ENCODE results near the gene ABCA7.

Gene ABCA7

DNA sequence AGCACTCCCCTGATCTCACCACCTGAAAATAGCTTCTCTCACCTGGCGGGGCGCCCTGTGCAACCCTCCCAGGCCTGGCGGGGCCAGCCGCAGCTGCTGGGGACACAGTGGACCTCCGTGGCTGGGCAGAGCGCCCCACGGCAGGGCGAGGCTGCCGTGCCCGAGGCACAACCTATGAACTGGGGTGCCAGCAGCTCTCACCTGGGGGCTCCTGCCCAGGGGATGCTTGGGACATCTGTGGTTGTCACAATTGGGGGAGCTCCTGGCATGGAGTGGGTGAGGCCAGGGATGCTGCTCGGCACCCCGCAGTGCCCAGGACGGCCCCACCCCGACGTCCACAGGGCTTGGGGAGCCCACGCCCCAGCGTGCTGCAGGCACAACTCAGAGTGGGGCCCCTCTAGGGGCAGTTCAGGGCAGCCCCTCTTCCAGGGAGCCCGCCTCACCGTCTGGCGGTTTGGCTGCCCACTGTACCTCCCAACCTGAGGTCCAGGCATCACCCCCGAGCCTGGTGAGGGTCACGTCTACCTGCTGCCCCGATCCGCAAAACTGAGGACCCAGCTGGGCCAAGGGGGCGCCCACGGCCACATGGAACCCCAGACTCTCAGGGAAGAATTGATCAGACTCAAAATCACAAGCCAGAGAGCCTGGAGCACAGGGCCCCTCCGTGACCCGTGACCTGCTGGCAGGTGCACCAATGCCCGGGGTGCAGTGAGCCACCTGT is 24.7 kb upstream of the ABCA7 start:
- Histone ChIP-seq H3K4me2 (ENCODE audit: low read length) (no peak overlapping the region), H3K79me2 (ENCODE audit: control insufficient read depth, low read length) (peaks cover 75% of the 10 kb centered on the region), H3K4me3 (ENCODE audit: low read length) (no peak overlapping the region), H3K36me3 (ENCODE audit: control insufficient read depth, low read length) (peaks cover 93% of the 10 kb centered on the region), H4K20me1 (ENCODE audit: control insufficient read depth, insufficient read depth, low read depth, low read length) (peaks cover 40% of the 10 kb centered on the region), H3F3A (ENCODE audit: control insufficient read depth, insufficient read depth) (no peaks in the 10 kb centered on the region), H3K4me1 (ENCODE audit: control insufficient read depth, low read length) (peaks cover 31% of the 10 kb centered on the region), H3K9me3 (ENCODE audit: control insufficient read depth, insufficient read depth, low read length) (no peaks in the 10 kb centered on the region), H3K9me2 (replicated peaks; ENCODE audit: control insufficient read depth, low read length) (no peaks in the 10 kb centered on the region), H3K27ac (ENCODE audit: low read depth, low read length) (no peak overlapping the region), H3K27me3 (ENCODE audit: control insufficient read depth, low read length) (no peaks in the 10 kb centered on the region)
- no peak for TF ChIP-seq EZH2phosphoT487 (IDR thresholded peaks at IDR 0.05; ENCODE audit: borderline replicate concordance, low read length)
- TF ChIP-seq, protein P1, sequence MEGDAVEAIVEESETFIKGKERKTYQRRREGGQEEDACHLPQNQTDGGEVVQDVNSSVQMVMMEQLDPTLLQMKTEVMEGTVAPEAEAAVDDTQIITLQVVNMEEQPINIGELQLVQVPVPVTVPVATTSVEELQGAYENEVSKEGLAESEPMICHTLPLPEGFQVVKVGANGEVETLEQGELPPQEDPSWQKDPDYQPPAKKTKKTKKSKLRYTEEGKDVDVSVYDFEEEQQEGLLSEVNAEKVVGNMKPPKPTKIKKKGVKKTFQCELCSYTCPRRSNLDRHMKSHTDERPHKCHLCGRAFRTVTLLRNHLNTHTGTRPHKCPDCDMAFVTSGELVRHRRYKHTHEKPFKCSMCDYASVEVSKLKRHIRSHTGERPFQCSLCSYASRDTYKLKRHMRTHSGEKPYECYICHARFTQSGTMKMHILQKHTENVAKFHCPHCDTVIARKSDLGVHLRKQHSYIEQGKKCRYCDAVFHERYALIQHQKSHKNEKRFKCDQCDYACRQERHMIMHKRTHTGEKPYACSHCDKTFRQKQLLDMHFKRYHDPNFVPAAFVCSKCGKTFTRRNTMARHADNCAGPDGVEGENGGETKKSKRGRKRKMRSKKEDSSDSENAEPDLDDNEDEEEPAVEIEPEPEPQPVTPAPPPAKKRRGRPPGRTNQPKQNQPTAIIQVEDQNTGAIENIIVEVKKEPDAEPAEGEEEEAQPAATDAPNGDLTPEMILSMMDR (IDR thresholded peaks at IDR 0.05; ENCODE audit: low read depth, low read length, poor library complexity, severe bottlenecking) = no peak

DNA sequence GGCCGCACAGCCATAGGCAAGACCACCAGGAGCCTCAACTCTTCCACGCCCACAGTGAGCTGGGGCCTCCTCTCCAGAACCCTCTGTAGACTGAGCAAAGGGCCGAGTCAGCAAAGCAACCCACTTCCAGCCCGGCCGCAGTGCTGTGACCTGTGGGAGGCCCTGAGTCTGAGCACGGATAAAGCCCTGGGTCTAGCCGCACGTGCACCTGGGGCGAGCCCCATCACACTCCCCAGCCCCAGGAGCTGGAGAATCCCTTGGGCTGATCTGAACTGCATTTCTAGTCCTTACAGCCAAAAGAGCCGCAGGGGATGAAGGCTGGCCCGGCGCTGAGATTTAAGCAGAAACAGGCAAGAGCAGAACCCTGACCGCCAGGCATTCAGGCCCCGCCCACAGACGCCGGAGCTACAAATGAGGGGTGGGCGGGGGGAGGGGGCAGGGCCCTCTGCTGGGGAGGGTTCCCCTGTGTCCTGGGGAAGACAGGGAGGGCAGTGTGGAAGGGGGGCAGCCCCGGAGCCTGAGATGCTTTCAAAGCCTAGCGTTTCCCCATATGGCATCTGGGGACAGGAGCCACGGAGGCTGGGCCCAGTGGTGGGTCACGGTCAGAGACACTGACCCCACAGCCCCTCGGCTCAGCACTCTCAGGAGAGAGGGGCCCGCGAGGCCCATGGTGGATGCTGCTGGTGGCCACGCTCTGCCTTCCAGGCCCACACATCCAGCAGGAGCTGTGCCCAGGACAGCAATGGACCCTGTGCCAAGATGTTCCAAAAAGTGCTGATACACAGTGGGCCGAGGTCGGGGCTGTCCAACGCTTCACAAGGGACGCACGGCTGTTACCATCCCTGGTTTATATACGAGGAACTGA is 23.9 kb upstream of the ABCA7 start:
- H3K4me3 ChIP-seq (ENCODE audit: low read length) = no peak overlapping the region
- H3K9me2 ChIP-seq (replicated peaks; ENCODE audit: control insufficient read depth, low read length) = no peaks in the 10 kb centered on the region
- H4K20me1 ChIP-seq (ENCODE audit: control insufficient read depth, insufficient read depth, low read depth, low read length) = peaks cover 45% of the 10 kb centered on the region
- TF ChIP-seq, protein P1 (IDR thresholded peaks at IDR 0.05; ENCODE audit: low read depth, low read length, poor library complexity, severe bottlenecking) = no peak
- TF ChIP-seq EZH2phosphoT487 (IDR thresholded peaks at IDR 0.05; ENCODE audit: borderline replicate concordance, low read length) = no peak
- no peak overlapping the region for H3K4me2 ChIP-seq (ENCODE audit: low read length)
- H3K27me3 ChIP-seq (ENCODE audit: control insufficient read depth, low read length) = no peaks in the 10 kb centered on the region
- H3K9me3 ChIP-seq (ENCODE audit: control insufficient read depth, insufficient read depth, low read length) = no peaks in the 10 kb centered on the region
- peaks cover 82% of the 10 kb centered on the region for H3K79me2 ChIP-seq (ENCODE audit: control insufficient read depth, low read length)
- H3K36me3 ChIP-seq (ENCODE audit: control insufficient read depth, low read length) = peaks cover 90% of the 10 kb centered on the region
- H3F3A ChIP-seq (ENCODE audit: control insufficient read depth, insufficient read depth) = no peaks in the 10 kb centered on the region
- no peak overlapping the region for H3K27ac ChIP-seq (ENCODE audit: low read depth, low read length)
- H3K4me1 ChIP-seq (ENCODE audit: control insufficient read depth, low read length) = peaks cover 31% of the 10 kb centered on the region

DNA sequence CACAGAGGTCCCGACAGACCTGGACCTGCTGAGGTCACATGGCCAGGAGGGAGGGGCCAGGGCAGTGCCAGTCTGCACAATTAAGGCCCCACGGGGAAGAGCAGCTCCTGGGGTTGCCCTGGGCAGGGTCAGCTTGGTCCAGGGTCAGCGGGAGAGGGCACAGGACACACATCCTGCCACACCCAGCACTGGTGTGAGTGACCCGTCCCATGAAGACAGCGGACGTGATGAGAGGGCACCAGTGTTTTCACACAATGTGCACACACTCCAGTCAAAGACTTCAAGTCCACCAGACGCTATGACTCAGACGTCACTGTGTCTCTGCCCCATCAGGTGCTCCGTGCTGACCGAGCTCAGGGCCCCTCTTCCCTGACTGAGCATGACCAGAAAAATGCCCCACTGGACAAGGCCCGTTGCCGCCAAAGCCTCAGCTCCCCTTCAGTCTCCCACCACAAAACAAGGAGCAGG is 23.2 kb upstream of the ABCA7 start:
- H3K9me3 ChIP-seq (ENCODE audit: control insufficient read depth, insufficient read depth, low read length) = no peaks in the 10 kb centered on the region
- H3K79me2 ChIP-seq (ENCODE audit: control insufficient read depth, low read length) = peaks cover 82% of the 10 kb centered on the region
- H3K4me2 ChIP-seq (ENCODE audit: low read length) = peak overlapping the region; percentile 99; the same call in 1 of the 2 replicates
- H3K36me3 ChIP-seq (ENCODE audit: control insufficient read depth, low read length) = peaks cover 85% of the 10 kb centered on the region
- H3K9me2 ChIP-seq (replicated peaks; ENCODE audit: control insufficient read depth, low read length) = no peaks in the 10 kb centered on the region
- H3K27ac ChIP-seq (ENCODE audit: low read depth, low read length) = no peak overlapping the region
- H3K27me3 ChIP-seq (ENCODE audit: control insufficient read depth, low read length) = no peaks in the 10 kb centered on the region
- H3F3A ChIP-seq (ENCODE audit: control insufficient read depth, insufficient read depth) = 0 out of 2 replicates have a peak, but pooled peaks cover 2% of the 10 kb centered on the region
- TF ChIP-seq, protein P1 (IDR thresholded peaks at IDR 0.05; ENCODE audit: low read depth, low read length, poor library complexity, severe bottlenecking) = no peak
- no peak for TF ChIP-seq EZH2phosphoT487 (IDR thresholded peaks at IDR 0.05; ENCODE audit: borderline replicate concordance, low read length)
- peaks cover 37% of the 10 kb centered on the region for H3K4me1 ChIP-seq (ENCODE audit: control insufficient read depth, low read length)
- no peak overlapping the region for H3K4me3 ChIP-seq (ENCODE audit: low read length)
- peaks cover 45% of the 10 kb centered on the region for H4K20me1 ChIP-seq (ENCODE audit: control insufficient read depth, insufficient read depth, low read depth, low read length)

Data from DOHH2 (cell line).